OCI-M1 (cell line): ENCODE data around the gene TTYH2.
"Not testable (repeated sequence)": the region's sequence is repeated elsewhere in the genome, so short reads cannot be mapped to it uniquely, and the experiment has no call there.

Experiments
- DNase-seq: peaks from one replicate; lab custom pipeline; 2025; lab: John Stamatoyannopoulos, UW

TTYH2 gene

DNA sequence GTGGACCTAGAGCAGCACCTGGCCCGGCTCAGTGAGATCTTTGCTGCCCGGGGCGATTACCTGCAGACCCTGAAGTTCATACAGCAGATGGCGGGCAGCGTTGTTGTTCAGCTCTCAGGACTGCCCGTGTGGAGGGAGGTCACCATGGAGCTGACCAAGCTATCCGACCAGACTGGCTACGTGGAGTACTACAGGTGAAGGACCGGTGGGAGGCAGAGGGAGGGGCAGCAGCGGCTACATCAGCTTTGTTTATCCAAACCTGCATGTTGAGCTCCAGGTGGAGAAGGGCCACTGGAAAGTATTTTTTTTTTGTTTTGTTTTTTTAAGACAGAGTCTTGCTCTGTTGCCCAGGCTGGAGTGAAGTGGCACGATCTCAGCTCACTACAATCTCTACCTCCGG, 23.9 kb downstream of the TTYH2 start:
- no peak for DNase-seq

DNA sequence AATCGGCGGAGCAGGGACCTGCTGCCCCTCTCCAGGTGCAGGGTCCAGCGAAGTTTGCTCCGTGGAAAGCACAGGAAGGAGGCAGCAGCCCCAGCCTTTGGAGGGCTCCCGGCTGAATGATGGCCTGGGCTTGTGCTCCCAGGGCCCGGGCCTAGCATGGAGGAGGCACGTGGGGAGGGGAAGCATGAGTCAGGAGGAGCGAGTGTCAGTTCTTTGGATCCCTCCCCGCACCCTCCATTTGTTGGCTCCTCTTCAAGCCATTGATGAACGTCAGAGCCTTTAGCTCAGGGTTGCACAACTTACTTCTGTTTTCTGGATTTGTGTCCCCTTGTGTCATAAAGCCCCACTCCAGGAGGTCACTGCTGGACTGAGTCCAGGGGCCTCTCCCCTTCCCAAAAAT, 25.8 kb downstream of the TTYH2 start:
- DNase-seq, result no peak

DNA sequence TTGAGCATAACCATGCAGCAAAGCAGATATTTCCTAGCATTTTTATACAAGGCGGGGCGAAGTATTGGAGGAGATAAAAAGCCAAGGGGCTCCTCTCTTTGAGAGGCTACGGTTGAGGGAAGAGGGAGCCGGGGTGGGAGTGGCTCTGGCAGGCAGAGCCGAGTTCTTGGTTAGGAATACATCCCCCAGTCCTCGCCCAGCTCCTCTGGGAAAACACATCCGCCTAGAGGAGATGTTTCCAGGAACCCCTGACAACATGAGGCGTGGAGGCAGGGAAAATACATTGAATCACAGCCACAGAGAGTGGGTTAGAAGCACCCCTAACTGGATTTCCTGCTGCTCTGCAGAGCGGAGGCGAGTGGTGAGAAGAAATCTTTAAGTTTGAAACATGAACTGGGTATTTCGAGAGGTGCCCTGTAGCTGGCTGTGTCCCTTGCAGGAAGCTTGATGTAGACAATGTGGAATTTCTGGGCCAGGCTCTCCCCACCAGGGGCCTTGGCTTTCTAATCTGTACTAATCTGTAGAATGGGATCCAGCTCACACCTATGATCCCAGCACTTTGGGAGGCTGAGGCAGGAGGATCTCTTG, 27.3 kb downstream of the TTYH2 start:
- DNase-seq, result no peak

DNA sequence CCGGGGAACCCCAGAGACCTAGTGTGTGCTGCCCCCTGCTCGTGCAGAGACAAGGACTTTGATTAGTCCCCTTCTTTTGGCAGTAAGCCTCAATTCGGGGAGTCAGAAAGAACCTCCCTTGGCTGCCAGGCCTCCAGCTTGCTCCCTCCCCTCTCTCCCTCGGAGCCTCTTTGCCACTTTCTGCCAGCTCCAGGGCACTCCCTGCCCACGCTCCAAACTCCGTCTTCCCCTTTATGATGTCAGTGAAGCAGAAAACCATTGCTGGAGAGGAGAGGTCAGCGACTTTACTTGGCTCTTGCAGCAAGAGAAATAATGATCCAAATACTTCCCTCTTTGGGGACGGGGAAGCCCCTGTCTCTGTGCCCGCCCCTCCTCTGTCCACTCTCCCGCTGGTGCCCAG, 28.1 kb downstream of the TTYH2 start:
- DNase-seq, result no peak

DNA sequence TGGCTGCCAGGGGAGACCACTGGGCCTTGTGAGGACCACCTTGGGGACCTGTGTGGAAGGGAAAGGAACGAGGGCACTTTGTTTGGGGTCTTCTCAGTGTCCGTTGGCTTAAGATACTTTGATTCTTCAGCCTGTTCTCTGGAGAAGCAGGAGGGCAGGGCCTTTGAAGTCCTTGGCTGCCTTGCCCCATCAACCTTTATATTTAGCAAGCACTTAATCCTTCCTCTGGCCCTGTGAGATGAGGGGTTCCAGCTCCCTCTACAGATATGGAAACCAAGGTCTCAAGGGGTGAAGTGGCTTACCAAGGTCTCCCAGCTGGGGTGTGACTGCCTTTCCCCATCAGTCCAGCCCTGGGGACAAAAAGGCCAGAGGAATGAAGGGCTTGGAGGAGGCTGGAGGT, 28.5 kb downstream of the TTYH2 start:
- DNase-seq, result no peak

DNA sequence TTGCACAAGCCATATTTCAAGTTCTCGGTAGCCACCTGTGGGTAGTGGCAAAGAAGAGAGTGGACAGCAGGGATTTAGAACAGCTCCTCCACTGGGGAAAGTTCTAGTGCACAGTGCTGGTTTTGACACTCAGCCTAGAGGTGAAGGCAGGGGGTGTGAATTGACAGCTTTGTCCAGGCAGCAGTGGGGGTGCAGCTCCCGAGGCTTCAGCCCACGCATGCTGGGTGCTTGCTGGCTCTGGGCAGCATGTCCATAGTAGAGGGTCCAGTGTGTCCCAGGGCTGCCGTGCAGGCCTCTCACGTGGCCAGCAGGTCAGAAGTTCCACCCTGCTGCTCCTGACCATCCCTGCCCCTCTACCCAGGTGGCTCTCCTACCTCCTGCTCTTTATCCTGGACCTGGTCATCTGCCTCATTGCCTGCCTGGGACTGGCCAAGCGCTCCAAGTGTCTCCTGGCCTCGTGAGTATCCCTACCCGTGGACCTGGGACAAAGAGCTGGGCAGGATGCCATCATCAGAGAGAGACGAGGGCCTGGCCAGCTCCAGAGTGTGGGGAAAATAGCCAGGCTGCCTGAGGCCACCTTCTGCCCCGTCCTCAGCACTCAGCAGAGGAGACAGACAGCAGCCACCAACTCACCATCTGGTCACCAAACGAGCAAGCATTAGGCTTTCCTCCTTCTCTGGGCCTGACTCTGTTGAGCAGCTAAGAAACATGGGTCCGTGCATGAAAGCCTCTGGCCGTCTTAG, 29.8 kb downstream of the TTYH2 start:
- no peak for DNase-seq

DNA sequence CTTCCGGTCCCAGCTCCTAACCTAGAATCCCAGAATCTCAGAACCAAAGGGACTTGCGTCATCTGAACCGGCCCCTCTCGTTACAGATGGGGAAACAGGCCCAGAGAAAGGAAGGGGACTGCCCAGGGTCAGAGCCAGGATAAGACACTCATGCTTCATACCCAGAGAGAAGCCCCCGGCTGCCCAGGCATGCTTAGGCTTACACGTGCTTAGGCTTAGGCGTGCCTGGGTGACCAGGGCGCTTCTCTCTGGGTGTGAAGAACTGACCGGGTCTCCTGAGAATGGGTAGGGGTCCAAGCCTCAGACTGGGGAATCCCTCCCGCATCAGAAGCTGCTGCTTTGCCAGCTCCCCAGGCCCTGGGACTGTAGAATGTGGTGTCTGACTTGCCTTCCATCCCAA, 30.8 kb downstream of the TTYH2 start:
- no peak for DNase-seq

DNA sequence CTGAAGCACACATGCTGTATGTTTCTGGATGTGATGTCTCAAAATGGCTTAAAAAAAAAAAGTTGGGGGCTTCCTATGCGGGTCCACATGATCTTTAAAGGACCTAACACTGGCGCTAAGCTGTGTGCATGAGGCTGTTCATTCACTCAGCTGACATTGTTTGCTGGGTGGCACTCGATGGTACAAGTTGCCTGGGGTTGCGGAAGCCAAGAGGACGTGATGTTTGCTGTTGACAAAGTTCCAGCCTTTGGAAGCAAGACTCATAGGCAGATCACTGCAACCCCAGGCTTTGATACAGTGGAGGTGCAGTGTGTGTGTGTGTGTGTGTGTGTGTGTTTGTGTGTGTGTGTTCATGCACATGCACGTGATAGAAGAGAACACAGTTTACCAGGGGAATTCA, 31.2 kb downstream of the TTYH2 start:
- DNase-seq, result no peak

DNA sequence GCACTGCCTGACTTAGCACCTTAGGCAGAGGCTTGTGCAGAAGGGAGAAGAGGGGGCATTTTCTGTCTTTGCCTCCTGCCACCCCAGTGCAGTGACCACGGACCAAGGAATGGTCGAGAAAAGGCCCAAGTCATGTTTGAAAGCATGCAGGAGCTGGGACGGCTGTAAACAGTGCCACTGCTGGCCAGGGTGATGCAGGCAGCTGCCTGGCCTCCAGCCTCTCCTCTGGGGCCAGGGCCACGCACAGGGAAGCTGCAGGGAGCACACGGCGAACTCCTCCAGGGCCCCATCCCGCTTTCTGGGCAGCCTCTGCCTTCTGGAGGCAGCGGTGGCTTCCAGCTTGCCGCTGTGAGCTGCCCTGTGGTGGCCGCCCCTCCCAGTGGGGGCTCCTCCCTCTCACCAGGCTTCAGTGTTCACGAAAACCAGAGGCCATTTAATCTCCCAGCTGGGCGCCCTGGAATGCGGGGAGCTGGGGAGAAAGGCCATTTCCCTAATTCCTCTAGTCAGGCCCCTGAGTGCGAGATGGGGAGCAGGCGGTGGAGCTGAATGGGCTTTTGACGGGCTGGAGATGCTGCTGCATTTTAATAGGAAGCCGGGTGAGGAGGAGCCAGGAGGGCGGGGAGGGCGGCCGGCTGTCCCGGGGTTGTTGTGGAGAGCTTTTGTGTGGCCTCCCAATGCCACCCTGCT, 31.9 kb downstream of the TTYH2 start:
- no peak for DNase-seq

DNA sequence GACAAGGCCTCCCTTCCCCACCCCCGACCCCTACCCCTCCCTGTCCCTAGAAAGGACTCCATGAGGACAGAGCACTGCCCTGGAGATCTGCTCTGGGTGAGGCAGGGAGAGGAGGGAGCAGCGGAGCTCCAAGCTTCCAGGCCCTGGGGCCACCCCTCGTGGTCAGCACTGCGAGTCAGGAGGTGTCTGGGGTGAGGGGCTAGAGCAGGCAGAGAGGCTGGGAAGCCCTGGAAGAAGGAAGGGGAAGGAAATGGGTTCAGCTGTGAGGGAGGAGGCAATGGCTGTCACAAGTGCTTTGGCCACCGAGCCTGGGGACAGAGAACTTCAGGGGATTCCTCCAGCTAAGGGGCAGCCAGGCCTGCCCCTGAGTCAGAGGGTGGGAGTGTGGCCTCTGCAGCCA, 32.5 kb downstream of the TTYH2 start:
- no peak for DNase-seq

DNA sequence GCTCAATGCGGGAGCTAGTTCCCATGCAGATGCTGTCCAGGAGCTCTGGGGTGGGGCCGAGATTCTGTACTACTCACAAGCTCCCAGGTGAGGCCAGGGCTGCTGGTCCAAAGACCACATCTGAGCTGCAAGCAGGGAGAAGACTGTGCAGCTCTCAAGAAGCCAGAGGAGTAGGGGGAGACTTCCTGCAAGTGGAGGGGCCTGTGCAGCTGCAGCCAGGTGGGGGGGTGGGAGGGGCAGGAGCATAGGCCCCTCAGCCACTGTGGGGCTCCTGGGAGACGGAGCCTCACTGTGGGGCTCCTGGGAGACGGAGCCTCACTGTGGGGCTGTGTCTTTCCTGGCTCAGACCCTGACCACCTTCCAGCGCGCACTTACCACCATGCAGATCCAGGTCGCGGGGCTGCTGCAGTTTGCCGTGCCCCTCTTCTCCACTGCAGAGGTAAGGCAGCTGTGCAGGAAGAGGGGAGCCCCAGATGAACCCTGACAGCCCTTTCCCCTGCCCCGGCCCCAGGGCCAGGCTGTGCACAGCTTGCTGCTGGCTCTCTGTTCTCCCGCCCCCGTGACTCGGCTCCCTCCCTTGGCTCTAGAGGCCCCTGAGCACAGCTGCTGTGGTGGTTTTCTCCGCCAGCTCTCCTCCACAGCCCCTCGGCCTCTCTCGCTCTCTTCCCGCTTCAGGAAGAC, 36.4 kb downstream of the TTYH2 start:
- no peak for DNase-seq

DNA sequence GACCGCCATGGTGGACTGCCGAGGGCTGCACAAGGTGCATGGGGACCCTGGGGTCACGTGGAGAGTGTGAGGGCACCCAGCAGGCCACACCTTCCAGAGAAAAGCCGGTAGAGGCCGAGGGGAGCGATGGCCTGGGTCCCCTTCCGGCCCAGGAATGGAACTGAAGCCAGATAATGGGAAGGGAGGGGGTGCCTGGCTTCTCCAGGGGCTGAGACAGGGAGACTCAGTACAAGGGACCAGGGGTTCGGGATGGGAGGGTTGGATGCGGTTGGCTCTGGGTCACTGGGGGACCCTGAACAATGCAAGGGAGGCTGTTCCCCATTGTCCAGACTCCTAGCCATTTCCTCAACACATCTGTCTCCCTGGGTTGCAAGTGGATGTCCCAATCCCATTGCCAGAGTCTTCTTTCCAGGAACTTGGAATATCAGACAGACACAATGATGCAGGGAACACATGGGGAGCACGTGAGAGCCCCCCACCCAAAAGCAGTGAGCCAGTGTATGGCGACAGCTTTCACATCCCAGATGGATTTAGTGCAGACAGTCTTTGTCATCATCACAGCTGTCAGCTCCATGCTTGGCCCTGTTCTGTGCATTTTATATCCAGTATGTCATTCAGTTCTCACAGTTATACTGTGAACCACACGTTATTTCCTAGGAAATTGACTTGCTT, 37.1 kb downstream of the TTYH2 start:
- no peak for DNase-seq

DNA sequence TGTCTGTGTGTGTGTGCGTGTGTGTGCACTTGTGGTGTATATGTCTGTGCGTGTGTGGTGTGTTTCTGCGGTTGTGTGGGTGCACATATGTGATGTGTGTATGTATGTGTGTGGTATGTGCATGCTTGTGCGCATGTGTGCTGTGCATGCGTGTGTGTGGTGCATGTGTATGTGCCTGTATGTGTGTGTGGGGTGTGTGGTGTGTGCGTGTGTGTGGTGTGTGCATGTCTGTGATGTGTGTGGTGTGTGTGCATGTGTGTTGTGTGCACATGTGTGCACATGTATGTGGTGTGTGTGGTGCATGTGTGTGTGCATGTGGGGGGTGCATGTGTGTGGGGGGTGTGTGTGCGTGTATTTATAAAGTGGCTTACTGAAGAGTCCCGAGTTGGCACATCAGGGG, 37.7 kb downstream of the TTYH2 start:
- DNase-seq, result no peak

DNA sequence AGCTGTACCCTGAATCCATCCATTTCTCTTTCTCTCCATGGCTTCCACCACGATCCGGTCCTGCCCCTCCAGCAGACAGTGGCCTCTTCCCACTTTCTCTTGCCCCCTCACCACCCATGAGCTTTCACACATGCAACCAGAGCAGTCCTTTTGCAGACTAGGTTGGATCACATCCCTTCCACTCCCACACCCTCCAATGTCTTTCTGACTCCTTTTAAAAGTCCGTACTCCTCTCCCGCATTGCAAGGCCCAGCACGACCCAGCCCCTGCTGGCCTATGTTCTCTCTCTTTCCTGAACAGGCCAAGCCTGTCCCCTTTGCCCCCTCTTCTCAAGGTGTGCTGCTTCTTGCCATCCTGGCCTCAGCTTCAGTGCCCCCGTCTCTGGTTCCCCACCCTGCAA, 38.2 kb downstream of the TTYH2 start:
- DNase-seq, result no peak

DNA sequence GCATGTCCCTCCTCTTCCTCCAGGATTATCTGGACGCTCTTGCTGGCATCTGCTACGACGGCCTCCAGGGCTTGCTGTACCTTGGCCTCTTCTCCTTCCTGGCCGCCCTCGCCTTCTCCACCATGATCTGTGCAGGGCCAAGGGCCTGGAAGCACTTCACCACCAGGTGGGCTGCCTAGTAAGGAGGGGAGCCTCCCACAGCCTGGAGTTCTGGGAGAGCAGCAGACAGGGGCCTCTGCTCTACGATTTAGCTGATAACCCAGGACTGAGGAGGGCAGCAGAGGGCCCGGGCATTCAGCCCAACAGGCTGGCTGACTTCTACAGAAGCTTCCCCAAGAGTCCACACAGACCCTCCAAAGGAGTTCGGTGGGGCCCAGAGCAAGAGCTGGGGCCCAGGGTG, 38.8 kb downstream of the TTYH2 start:
- no peak for DNase-seq

DNA sequence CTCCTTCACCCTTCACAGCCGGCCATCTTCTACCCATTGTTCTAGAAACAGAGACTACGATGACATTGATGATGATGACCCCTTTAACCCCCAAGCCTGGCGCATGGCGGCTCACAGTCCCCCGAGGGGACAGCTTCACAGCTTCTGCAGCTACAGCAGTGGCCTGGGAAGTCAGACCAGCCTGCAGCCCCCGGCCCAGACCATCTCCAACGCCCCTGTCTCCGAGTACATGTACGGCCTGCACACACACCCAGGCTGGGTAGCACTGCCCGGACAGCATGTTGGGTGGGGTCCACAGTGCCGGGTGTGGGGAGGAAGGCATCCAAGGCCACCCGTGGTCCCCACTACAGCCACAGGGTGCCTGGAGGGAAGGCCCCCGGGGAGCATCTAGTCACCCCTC, 39.7 kb downstream of the TTYH2 start:
- no peak for DNase-seq

DNA sequence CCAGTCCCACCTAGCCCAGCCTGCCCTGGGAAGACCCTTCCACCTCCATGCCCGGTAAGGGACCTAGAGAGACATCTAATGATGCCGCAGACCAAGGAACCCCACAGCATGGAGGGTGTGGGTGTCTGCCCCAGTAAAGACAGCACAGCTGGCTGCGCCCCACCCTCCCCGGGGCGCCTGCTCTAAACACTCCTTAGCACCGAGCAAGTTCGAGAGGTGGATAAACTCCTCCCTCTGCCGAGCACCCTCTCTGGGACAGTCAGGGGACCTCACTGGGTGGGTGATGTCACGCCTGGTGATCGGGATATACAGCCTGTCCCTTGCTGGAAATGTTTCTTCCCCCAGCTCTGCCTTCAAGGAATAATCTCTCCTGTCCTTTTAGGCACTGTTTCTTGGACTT, 43.9 kb downstream of the TTYH2 start:
- DNase-seq, result no peak

DNA sequence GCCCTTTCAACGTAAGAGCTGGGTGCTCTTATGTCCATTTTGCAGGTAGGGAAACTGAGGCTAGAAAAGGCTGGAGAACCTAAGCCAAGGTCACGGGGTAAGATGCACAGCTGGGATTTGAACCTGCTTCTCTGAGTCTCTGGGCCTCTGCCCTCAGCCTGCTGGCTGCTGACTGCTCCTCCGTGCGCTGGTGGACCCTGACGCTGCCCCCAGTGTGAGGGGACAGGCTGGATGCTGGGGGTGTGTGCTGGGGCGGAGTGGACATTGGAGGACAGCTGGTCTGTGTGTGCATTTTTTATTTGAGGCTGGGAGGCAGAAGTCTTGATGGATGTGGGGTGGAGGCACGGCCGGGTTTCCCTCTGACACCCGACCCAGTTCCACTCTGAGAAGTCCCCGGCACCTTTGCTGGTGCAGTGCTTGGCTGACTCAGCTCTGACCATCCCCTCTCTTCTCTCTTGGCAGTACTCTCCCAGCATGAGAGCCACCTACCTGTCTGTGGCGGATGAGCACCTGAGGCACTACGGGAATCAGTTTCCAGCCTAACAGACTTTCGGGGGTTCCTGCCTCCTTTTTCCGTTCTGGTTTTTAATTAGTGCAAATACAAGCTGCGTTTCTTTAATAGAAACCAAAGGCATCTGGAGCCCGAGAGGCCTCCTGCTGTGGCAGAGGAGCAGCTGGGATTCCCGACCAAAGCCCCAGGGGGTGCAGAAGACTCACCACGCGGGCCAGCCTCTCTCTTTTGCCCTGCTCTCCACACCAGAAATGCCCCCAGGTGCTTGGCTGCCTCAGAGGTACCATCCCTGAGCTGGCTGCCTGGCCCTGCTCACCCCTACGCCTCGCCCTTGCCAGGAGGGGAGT, 46.5 kb downstream of the TTYH2 start:
- DNase-seq, result no peak

DNA sequence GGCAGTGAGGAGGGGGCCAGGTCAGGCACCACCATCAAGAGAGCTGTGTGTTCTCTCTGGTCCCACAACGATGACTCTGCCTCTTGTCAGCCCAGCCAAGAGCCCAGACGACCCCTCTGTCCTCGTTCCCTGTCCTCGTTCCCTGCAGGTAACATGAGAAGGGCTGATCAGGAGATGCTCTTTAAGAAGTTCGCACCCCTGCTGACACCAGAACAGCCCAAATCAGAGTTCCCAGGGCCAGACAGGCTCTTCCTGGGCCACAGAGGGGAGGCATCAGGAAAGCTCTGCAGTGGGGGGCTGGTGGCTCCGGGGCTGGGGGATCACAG, 47.1 kb downstream of the TTYH2 start:
- DNase-seq, result no peak

DNA sequence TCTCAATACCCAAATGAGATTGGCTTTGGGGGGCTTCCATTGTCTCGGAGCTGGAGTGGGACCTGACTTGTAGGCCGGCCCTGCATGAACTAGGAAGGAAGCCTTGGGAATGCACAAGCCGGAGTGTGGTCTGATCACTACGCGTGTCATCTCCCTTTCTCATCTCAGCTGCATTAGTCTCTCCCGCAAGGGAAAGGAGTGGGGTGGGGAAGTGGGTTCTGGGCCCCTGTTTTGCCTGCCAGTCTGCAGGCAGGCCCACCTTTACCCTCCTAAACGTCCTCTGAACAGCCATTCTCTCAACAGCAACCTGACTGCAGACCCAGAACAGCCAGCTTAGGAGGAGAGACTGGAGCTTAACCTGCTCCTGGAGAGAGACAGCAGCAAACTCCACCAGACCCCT, 49.2 kb downstream of the TTYH2 start:
- no peak for DNase-seq

DNA sequence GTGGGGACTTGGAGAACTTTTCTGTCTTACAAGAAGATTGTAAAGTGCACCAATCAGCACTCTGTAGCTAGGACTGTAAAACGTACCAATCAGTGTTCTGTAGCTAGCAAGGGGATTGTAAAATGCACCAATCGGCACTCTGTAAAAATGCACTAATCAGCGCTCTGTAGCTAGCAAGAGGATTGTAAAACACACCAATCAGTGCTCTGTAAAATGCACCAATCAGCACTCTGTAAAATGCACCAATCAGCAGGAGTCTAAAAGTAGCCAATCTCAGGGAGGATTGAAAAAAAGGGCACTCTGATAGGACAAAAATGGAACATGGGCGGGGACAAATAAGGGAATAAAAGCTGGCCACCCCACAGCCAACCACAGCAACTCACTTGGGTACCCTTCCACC, 53.7 kb downstream of the TTYH2 start:
- not testable (repeated sequence) for DNase-seq

DNA sequence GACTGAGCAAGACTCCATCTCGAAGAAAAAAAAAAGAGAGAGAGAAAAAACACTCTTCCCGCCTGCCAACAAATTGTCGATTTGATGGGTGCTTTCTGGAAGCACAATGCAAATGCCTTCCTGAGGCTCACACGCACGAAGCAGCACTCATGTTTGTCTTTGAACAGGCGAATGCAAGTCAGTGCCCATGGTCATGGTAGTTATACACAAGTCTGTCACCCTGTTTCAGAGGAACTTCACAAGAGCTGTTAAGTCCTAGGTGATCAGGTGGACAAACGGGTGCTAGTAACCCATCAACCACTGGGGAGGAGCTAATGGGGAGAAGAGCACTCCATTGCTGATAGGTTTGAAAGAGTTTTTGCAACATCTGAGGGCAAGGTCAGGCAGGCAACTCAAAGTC, 54.2 kb downstream of the TTYH2 start:
- no peak for DNase-seq
